Left lung (tissue), 10 donors: ENCODE measurements around the gene VPS52. TPM values are rescaled to one million over a fixed set of nuclear protein-coding genes. Genes with fewer than 3 reads are reported as not detected.
"Not testable (repeated sequence)": the region's sequence is repeated elsewhere in the genome, so short reads cannot be mapped to it uniquely, and the experiment has no call there.

Experiments
- ATAC-seq: fragments of 200-7000 bp; cut with Tn5 transposase; one replicate; pipeline ENCODE4 v1.9.1; 2020; ENCODE audit warnings: moderate library complexity
- DNase-seq, 4 donors: peaks; one replicate each; pipeline ENCODE4 v3.0.0-alpha.2; 2013 to 2020
- H3K27ac ChIP-seq, 2 donors: fragments of 200-600 bp; sonication (generic) in 1 of 2; one replicate each; pipeline versions ENCODE4 v1.5.0 to v1.8.0; 2020 to 2021
- H3K27me3 ChIP-seq, 2 donors: fragments of 200-600 bp; sonication (generic) in 1 of 2; one replicate each; pipeline versions ENCODE4 v1.5.0 to v1.8.0; 2020 to 2021
- H3K36me3 ChIP-seq, 2 donors: fragments of 200-600 bp; sonication (generic) in 1 of 2; one replicate each; pipeline versions ENCODE4 v1.5.0 to v1.8.0; 2020 to 2021
- H3K4me1 ChIP-seq, 2 donors: fragments of 200-600 bp; one replicate each; pipeline ENCODE4 v1.8.0; 2021
- H3K4me3 ChIP-seq, 2 donors: fragments of 200-600 bp; sonication (generic) in 1 of 2; one replicate each; pipeline versions ENCODE4 v1.5.0 to v1.8.0; 2020 to 2021; ENCODE audit warnings: mild to moderate bottlenecking in 1 of 2
- H3K9me3 ChIP-seq, 2 donors: fragments of 200-600 bp; sonication (generic) in 1 of 2; one replicate each; pipeline versions ENCODE4 v1.5.0 to v1.8.0; 2020 to 2021
- intact Hi-C, 2 donors: fragments of 100-400 bp; cut with DNase I; formaldehyde crosslinking; loops; one replicate each; pipeline versions ENCODE4 v1.11.2 to v1.14.2; 2022
- polyA plus RNA-seq, 6 donors: library from polyadenylated mRNA; unstranded; fragments of 120-200 nt; gene quantifications; one replicate each; pipeline ENCODE4 v1.2.1, GENCODE V29; 2013; ENCODE audit not compliant: insufficient read length in 6 of 6
- total RNA-seq, 2 donors: library from RNA; stranded (reverse); fragmentation: NEBNext Ultra II Directional; extraction: Animal tissue kit (Norgen Biotek cat#: 25700); gene quantifications; one replicate each; pipeline ENCODE4 v1.2.1, GENCODE V29; 2021
- TF ChIP-seq, protein P1 (sequence below), 2 donors: fragments of 200-600 bp; sonication (generic) in 1 of 2; IDR thresholded peaks; one replicate each; pipeline versions ENCODE4 v1.5.0 to v1.8.0; 2021; ENCODE audit warnings: antibody characterized with exemption in 2 of 2
- donor health status: DM: no; HTN: yes; CAD: no.
- donor health status: DM: no; HTN: no; CAD: no.

The VPS52 gene
- total and polyA plus RNA-seq, 8 donors = 46.2 to 92.5 (median 84.7) TPM

DNA sequence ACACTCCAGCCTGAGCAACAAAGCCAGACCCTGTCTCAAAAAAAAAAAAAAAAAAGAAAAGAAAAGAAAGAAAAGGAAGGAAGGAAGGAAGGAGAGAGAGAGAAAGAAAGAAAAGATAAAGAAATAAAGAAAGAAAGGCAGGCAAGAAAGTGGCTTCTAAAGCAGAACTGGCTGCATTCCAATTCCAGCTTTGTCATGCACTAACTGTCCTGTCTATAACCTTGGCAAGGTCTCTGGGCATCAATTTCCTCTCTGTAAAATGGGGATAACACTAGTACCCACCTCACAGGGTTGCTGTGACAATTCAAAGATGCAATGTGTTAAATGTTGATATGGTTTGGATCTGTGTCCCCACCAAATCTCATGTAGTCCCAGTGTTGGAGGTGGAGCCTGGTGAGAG lies 35.3 kb downstream of the VPS52 start:
- intact Hi-C loops = no loop called here
- no peaks in the 10 kb centered on the region for H3K4me1 ChIP-seq
- DNase-seq (no peak), ATAC-seq (no peak)
- H3K27ac ChIP-seq = no peak overlapping the region
- no peaks in the 10 kb centered on the region for H3K9me3 ChIP-seq
- H3K4me3 ChIP-seq = no peak overlapping the region
- TF ChIP-seq, protein P1, sequence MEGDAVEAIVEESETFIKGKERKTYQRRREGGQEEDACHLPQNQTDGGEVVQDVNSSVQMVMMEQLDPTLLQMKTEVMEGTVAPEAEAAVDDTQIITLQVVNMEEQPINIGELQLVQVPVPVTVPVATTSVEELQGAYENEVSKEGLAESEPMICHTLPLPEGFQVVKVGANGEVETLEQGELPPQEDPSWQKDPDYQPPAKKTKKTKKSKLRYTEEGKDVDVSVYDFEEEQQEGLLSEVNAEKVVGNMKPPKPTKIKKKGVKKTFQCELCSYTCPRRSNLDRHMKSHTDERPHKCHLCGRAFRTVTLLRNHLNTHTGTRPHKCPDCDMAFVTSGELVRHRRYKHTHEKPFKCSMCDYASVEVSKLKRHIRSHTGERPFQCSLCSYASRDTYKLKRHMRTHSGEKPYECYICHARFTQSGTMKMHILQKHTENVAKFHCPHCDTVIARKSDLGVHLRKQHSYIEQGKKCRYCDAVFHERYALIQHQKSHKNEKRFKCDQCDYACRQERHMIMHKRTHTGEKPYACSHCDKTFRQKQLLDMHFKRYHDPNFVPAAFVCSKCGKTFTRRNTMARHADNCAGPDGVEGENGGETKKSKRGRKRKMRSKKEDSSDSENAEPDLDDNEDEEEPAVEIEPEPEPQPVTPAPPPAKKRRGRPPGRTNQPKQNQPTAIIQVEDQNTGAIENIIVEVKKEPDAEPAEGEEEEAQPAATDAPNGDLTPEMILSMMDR (IDR thresholded peaks at IDR 0.05) = no peak
- H3K36me3 ChIP-seq = no peaks in the 10 kb centered on the region
- H3K27me3 ChIP-seq = peaks cover 0 to 33% of the 10 kb centered on the region in 2 donors

DNA sequence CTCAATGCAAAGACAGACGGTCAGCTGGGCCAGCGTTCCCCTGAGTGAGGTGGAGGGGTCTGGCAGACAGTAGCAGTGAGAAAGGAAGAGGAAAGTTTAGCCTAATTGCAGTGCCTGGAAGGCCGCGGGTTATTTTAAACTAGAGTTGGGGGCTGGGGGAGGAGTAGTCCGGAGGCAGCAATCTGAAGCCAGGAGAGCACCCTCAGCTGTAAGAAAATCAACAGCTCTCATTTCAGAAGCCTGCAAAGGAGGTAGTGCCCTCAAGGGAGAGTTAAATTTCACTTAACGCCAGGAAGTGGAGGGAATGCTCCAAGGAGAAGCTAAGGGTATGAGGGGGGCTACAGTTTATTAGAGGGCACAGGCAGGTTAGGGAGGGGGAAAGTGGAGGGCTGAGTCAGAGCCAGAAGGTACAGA lies 36.4 kb downstream of the VPS52 start:
- Histone ChIP-seq H3K4me3 (no peak overlapping the region), H3K36me3 (no peaks in the 10 kb centered on the region), H3K9me3 (no peaks in the 10 kb centered on the region), H3K27ac (no peak overlapping the region), H3K4me1 (no peaks in the 10 kb centered on the region), H3K27me3 (peaks cover 0 to 27% of the 10 kb centered on the region in 2 donors)
- DNase-seq = peak in 1 of 4 donors; percentile 27
- intact Hi-C loops = no loop called here
- no peak for ATAC-seq
- TF ChIP-seq, protein P1 (IDR thresholded peaks at IDR 0.05) = no peak

DNA sequence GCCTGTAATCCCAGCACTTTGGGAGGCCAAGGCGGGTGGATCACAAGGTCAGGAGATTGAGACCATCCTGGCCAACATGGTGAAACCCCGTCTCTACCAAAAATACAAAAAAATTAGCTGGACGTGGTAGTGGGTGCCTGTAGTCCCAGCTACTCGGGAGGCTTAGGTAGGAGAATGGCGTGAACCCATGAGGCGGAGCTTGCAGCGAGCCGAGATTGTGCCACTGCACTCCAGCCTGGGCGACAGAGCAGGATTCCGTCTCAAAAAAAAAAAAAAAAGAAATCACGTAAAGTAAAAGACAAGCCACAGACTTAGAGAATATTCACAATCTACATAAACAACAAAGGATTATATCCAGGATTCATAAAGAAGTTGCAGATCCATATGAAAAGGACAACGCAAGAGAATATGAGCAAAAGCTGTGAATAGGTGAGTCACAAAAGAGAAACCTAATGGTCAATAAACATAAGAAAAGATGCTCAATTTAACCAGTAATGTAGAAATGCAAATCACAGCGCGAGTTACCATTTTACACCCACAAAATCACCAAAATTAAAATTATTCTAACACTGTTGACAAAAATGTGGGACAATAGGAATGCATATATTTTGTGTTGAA lies 45.1 kb downstream of the VPS52 start:
- intact Hi-C loops, ATAC-seq, H3K36me3 ChIP-seq, H3K9me3 ChIP-seq, H3K4me3 ChIP-seq, DNase-seq, H3K4me1 ChIP-seq, H3K27ac ChIP-seq: not testable (repeated sequence)
- peaks cover 11 to 47% of the 10 kb centered on the region in 2 donors for H3K27me3 ChIP-seq

DNA sequence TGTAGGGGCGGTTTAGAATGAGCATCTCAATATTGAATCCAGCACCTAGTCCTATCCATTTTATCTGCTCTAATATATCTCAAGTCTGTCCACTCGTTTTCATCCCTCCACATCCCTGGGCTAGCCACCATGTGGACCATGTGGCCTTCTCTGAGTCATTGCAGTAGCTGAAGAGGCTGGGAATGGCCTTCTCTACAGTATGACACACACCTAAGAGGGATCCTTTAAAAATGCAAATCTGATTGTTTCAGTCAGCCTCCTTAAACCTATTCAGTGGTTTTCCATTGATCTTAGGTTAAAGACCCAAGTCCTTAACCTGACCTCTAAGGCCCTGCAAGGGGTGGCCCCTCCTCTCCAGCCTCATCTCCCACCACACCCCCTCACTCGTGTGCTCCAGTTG lies 54.0 kb downstream of the VPS52 start:
- intact Hi-C loops = no loop called here
- H3K4me1 ChIP-seq = peaks cover 3 to 12% of the 10 kb centered on the region in 2 donors
- peaks cover under 1 to 42% of the 10 kb centered on the region in 2 donors for H3K27me3 ChIP-seq
- no peaks in the 10 kb centered on the region for H3K36me3 ChIP-seq
- DNase-seq = no peak
- TF ChIP-seq, protein P1 (IDR thresholded peaks at IDR 0.05) = no peak
- H3K27ac ChIP-seq = no peak overlapping the region
- no peak for ATAC-seq
- H3K9me3 ChIP-seq = no peaks in the 10 kb centered on the region
- H3K4me3 ChIP-seq = no peak overlapping the region

DNA sequence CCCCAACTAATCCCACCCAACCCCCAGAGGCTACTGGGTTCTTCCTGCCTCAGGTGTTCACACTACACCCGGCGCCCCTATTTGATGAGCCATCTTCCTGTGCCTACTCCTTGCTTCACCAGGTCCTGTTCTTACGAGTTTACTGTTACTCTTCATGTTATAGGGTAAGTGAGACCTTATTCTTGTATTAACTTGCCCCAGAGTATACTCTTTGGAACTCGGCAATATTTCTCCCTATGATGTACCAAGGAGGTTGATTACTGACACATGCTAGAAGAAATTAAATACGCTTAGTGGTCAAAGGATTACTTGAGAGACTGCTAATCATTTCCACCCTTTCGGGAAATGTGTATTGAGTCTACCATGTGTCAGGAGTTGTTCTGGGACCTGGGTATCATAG lies 54.4 kb downstream of the VPS52 start:
- ATAC-seq (no peak), DNase-seq (no peak)
- H3K36me3 ChIP-seq = peaks cover 0 to 3% of the 10 kb centered on the region in 2 donors
- H3K9me3 ChIP-seq = no peaks in the 10 kb centered on the region
- TF ChIP-seq, protein P1 (IDR thresholded peaks at IDR 0.05) = no peak
- intact Hi-C loops = no loop called here
- H3K27me3 ChIP-seq = peaks cover 0 to 39% of the 10 kb centered on the region in 2 donors
- no peak overlapping the region for H3K27ac ChIP-seq
- no peak overlapping the region for H3K4me3 ChIP-seq
- H3K4me1 ChIP-seq = peaks cover 5 to 16% of the 10 kb centered on the region in 2 donors
